HL-60 (cell line): ENCODE measurements around the gene CNTROB.

ENCODE experiments used
- DNase-seq, 2 experiments: peaks; one replicate each; pipeline ENCODE4 v3.0.0-alpha.2; 2010 to 2020; ENCODE audit warnings: low read depth in 1 of 2, low spot score in 1 of 2
- H3K27ac ChIP-seq: fragments of 250-450 bp; sonication (Bioruptor Pico); replicated peaks from 2 replicates; pipeline ENCODE4 v1.5.1; 2020; ENCODE audit warnings: mild to moderate bottlenecking, moderate library complexity
- H3K27me3 ChIP-seq: fragments of 250-450 bp; sonication (Bioruptor Pico); 2 replicates; pipeline ENCODE4 v1.5.1; 2021; ENCODE audit warnings: mild to moderate bottlenecking, moderate library complexity; ENCODE audit not compliant: insufficient read depth, poor library complexity, severe bottlenecking
- H3K4me3 ChIP-seq: replicated peaks from 2 replicates; pipeline ENCODE4 v1.5.1; 2011; ENCODE audit warnings: mild to moderate bottlenecking, control low read depth, low read length; ENCODE audit not compliant: insufficient read depth
- GABPA ChIP-seq: IDR thresholded peaks from 2 replicates; pipeline ENCODE4 v1.6.1; 2012; ENCODE audit warnings: low read depth
- POLR2AphosphoS5 ChIP-seq: IDR thresholded peaks from 2 replicates; pipeline ENCODE4 v1.6.1; 2012; ENCODE audit warnings: low read depth
- SPI1 ChIP-seq: IDR thresholded peaks from 2 replicates; pipeline ENCODE4 v1.6.1; 2012; ENCODE audit warnings: low read depth, mild to moderate bottlenecking, borderline replicate concordance
- TF ChIP-seq, protein P1 (sequence below): IDR thresholded peaks from one replicate; pipeline ENCODE4 v1.5.1; 2011; ENCODE audit warnings: low read length, control low read depth, inconsistent platforms; ENCODE audit not compliant: insufficient read depth
- TF ChIP-seq, protein P2 (sequence below): IDR thresholded peaks from 2 replicates; pipeline ENCODE4 v1.6.1; 2012; ENCODE audit warnings: low read depth; ENCODE audit not compliant: insufficient replicate concordance

The CNTROB gene

DNA sequence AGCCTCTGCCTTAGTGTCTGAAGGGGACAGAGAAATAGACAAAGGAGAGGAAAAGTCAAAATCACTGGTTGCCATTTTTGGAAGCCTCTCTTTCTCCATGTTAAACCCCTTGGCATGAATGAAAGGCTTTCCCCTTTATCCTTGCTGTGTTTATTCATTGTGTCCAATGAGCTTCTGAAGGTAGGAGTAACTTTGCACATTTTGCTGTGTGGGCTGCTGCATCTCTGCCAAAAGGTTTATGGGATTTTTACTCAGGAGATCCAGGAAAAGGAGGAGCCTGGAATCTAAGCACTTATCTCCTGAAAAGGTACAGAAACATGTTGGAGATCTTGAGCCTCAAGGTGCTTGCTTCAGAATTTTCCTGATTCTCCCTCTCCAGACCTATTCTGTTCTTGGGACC, 3.9 kb downstream of the CNTROB start:
- Histone ChIP-seq H3K27me3 (no peaks in the 10 kb centered on the region), H3K27ac (no peak overlapping the region), H3K4me3 (no peak overlapping the region)
- DNase-seq, result no peak
- TF ChIP-seq SPI1, result no peak
- TF ChIP-seq, protein P1, sequence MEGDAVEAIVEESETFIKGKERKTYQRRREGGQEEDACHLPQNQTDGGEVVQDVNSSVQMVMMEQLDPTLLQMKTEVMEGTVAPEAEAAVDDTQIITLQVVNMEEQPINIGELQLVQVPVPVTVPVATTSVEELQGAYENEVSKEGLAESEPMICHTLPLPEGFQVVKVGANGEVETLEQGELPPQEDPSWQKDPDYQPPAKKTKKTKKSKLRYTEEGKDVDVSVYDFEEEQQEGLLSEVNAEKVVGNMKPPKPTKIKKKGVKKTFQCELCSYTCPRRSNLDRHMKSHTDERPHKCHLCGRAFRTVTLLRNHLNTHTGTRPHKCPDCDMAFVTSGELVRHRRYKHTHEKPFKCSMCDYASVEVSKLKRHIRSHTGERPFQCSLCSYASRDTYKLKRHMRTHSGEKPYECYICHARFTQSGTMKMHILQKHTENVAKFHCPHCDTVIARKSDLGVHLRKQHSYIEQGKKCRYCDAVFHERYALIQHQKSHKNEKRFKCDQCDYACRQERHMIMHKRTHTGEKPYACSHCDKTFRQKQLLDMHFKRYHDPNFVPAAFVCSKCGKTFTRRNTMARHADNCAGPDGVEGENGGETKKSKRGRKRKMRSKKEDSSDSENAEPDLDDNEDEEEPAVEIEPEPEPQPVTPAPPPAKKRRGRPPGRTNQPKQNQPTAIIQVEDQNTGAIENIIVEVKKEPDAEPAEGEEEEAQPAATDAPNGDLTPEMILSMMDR, result no peak
- TF ChIP-seq GABPA, result no peak
- TF ChIP-seq, protein P2, sequence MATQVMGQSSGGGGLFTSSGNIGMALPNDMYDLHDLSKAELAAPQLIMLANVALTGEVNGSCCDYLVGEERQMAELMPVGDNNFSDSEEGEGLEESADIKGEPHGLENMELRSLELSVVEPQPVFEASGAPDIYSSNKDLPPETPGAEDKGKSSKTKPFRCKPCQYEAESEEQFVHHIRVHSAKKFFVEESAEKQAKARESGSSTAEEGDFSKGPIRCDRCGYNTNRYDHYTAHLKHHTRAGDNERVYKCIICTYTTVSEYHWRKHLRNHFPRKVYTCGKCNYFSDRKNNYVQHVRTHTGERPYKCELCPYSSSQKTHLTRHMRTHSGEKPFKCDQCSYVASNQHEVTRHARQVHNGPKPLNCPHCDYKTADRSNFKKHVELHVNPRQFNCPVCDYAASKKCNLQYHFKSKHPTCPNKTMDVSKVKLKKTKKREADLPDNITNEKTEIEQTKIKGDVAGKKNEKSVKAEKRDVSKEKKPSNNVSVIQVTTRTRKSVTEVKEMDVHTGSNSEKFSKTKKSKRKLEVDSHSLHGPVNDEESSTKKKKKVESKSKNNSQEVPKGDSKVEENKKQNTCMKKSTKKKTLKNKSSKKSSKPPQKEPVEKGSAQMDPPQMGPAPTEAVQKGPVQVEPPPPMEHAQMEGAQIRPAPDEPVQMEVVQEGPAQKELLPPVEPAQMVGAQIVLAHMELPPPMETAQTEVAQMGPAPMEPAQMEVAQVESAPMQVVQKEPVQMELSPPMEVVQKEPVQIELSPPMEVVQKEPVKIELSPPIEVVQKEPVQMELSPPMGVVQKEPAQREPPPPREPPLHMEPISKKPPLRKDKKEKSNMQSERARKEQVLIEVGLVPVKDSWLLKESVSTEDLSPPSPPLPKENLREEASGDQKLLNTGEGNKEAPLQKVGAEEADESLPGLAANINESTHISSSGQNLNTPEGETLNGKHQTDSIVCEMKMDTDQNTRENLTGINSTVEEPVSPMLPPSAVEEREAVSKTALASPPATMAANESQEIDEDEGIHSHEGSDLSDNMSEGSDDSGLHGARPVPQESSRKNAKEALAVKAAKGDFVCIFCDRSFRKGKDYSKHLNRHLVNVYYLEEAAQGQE, result no peak
- no peak for TF ChIP-seq POLR2AphosphoS5

DNA sequence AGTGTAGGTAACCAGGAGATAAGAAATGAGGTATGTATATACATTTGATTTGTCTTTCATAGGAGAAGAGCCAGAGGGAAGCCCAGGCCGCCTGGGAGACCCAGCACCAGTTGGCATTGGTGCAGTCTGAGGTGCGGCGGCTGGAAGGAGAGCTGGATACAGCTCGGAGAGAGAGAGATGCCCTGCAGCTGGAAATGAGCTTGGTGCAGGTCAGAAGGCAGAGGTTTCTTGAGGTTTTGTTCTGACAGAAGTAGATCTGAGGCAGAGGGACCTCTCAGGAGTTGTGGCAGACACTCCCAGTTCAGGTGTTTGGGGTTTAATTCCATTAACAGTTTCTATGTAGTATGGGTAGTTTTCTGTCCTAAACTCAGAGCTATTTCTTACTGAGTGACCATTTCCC, 8.0 kb downstream of the CNTROB start:
- Histone ChIP-seq H3K27me3 (no peaks in the 10 kb centered on the region), H3K27ac (no peak overlapping the region), H3K4me3 (no peak overlapping the region)
- TF ChIP-seq, protein P1, result no peak
- TF ChIP-seq, protein P2, result no peak
- TF ChIP-seq POLR2AphosphoS5, result no peak
- no peak for TF ChIP-seq GABPA
- TF ChIP-seq SPI1, result no peak
- no peak for DNase-seq

DNA sequence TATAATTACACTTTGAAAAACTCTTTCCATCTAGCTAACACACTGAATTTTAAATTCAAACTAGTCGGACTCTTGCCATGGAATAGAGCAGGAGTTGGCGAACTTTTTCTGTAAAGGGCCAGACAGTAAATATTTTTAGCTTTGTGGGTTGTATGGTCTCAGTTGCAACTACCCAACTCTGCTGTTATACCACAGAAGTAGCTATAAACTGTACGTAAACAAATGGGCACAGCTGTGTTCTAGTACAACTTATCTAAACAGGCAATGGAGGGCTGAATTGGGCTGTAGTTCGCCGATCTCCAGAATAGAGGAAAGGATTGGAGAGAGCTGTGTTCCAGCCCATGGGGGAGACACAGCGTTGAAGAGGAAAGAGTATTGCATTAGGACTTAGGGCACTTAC, 8.7 kb downstream of the CNTROB start:
- H3K4me3 ChIP-seq, result no peak overlapping the region
- no peaks in the 10 kb centered on the region for H3K27me3 ChIP-seq
- no peak for TF ChIP-seq POLR2AphosphoS5
- TF ChIP-seq GABPA, result no peak
- TF ChIP-seq, protein P2, result no peak
- no peak for TF ChIP-seq SPI1
- TF ChIP-seq, protein P1, result no peak
- no peak for DNase-seq
- H3K27ac ChIP-seq, result no peak overlapping the region
